GM21526 (cell line): ENCODE results near the gene SMURF1.
"Not testable (repeated sequence)": the region's sequence is repeated elsewhere in the genome, so short reads cannot be mapped to it uniquely, and the experiment has no call there.

Experiments used
- ATAC-seq: cut with Tn5 transposase; IDR thresholded peaks from one replicate; pipeline ENCODE4 v1.9.1; 2021; ENCODE audit warnings: moderate library complexity; ENCODE audit not compliant: unreplicated experiment, low FRiP score

Gene SMURF1

GRCh38 chr7:99072126-99072525 lies 71.8 kb downstream of the SMURF1 start:
- no peak for ATAC-seq

GRCh38 chr7:99070361-99070760 lies 73.5 kb downstream of the SMURF1 start:
- no peak for ATAC-seq

- no peak for ATAC-seq
Observed at GRCh38 chr7:99061001-99061776, 82.7 kb downstream of the SMURF1 start.

- no peak for ATAC-seq
Observed at GRCh38 chr7:99054781-99055180, 89.1 kb downstream of the SMURF1 start.

- ATAC-seq: no peak
Observed at GRCh38 chr7:99050971-99051370, 92.9 kb downstream of the SMURF1 start.

GRCh38 chr7:99047526-99048077 lies 96.3 kb downstream of the SMURF1 start:
- no peak for ATAC-seq

GRCh38 chr7:99046722-99047121 lies 97.2 kb downstream of the SMURF1 start:
- ATAC-seq: no peak

GRCh38 chr7:99046262-99046661 lies 97.6 kb downstream of the SMURF1 start:
- ATAC-seq: not testable (repeated sequence)

GRCh38 chr7:99044858-99045257 lies 99.0 kb downstream of the SMURF1 start:
- not testable (repeated sequence) for ATAC-seq

- ATAC-seq: no peak
Observed at GRCh38 chr7:99042957-99043356, 101.0 kb downstream of the SMURF1 start.

GRCh38 chr7:99041526-99041925 lies 102.4 kb downstream of the SMURF1 start:
- no peak for ATAC-seq

GRCh38 chr7:99040104-99040958 lies 103.6 kb downstream of the SMURF1 start:
- no peak for ATAC-seq

GRCh38 chr7:99039384-99039891 lies 104.5 kb downstream of the SMURF1 start:
- no peak for ATAC-seq

- ATAC-seq: no peak
Observed at GRCh38 chr7:99038086-99038855, 105.6 kb downstream of the SMURF1 start.

- ATAC-seq: no peak
Observed at GRCh38 chr7:99037327-99037940, 106.5 kb downstream of the SMURF1 start.

GRCh38 chr7:99036546-99037111 lies 107.3 kb downstream of the SMURF1 start:
- no peak for ATAC-seq

- ATAC-seq: no peak
Observed at GRCh38 chr7:99035723-99036545, 108.0 kb downstream of the SMURF1 start.

- no peak for ATAC-seq
Observed at GRCh38 chr7:99034932-99035722, 108.8 kb downstream of the SMURF1 start.
